SK-N-MC (cell line): ENCODE data around the gene TMPRSS4.

Experiments used
- EZH2 ChIP-seq: fragments of 200-600 bp; sonication (generic); IDR thresholded peaks from one replicate; pipeline ENCODE4 v1.6.1; 2017; ENCODE audit warnings: antibody characterized with exemption
- FOXP2 ChIP-seq: optimal IDR thresholded peaks from 2 replicates; pipeline ENCODE3; 2011; ENCODE audit warnings: mild to moderate bottlenecking, moderate library complexity; ENCODE audit not compliant: insufficient read depth; ENCODE audit errors: extremely low read length, control extremely low read depth
- POLR2AphosphoS5 ChIP-seq: IDR thresholded peaks from 2 replicates; pipeline ENCODE4 v1.6.1; 2012; ENCODE audit warnings: mild to moderate bottlenecking, low read depth, low read length, borderline replicate concordance

- TF ChIP-seq EZH2: no peak
- no peak for TF ChIP-seq POLR2AphosphoS5
- no peak for TF ChIP-seq FOXP2
Measured at GRCh38 chr11:118073554-118073953, 3.3 kb upstream of the TMPRSS4 start.
